Measurements from ENCODE around the gene ARSG. TPM values are rescaled to one million over a fixed set of nuclear protein-coding genes. Genes with fewer than 3 reads are reported as not detected.
"Not testable (repeated sequence)": the region's sequence is repeated elsewhere in the genome, so short reads cannot be mapped to it uniquely, and the experiment has no call there.

ARSG gene
- total and polyA plus RNA-seq, 4 experiments from 2014 or later, result 10.4 to 19.1 (median 13.1) TPM

DNA sequence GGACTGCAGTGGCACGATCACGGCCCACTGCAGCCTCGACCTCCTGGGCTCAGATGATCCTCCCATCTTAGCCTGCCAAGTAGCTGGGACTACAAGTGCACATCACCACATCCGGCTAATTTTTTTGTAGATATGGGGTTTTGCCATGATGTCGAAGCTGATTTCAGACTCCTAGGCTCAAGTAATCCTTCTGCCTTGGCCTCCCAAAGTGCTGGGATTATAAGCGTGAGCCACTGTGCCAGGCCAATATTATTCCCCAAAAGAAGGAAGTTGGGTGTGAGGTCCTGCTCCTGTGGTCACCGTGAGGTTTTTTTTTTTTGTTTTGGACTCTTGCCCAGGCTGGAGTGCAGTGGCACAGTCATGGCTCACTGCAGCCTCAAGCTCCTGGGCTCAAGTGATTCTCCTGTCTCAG, 41.9 kb upstream of the ARSG start:
- Mint-ChIP-seq H3K9me3 (no peaks in the 10 kb centered on the region), H3K27ac (peak overlapping the region; percentile 97 to 99 (median 99)), H3K27me3 (no peaks in the 10 kb centered on the region), H3K4me1 (peaks cover 44 to 71% (median 52%) of the 10 kb centered on the region in 4 donors), H3K4me3 (peak overlapping the region; percentile 85 to 94 (median 94)), H3K36me3 (peaks cover 10 to 37% of the 10 kb centered on the region in 2 donors)
- DNase-seq, result peak in 4 of 5 donors; percentile 50 to 63 (median 52)
- Histone ChIP-seq H3K36me3 (ENCODE audit: insufficient read depth, low read length) (no peaks in the 10 kb centered on the region), H3K27ac (ENCODE audit: low read depth, low read length) (peak overlapping the region; percentile 99), H3K9me3 (ENCODE audit: control insufficient read depth in 1 of 2, low read length in 2 of 2) (no peaks in the 10 kb centered on the region), H3K4me1 (ENCODE audit: insufficient read depth, low read length) (peaks cover 55% of the 10 kb centered on the region), H3K27me3 (ENCODE audit: insufficient read depth, low read length) (no peaks in the 10 kb centered on the region), H3K4me3 (ENCODE audit: low read length in 2 of 2) (peak overlapping the region in 1 of 2 donors; percentile 95)
- intact Hi-C loops (cut with micrococcal nuclease), result loop anchor here (1.0 to 5.0 kb wide), 4 partner anchors 9 to 65 kb away; partner anchors contain the start of genes ARSG and SLC16A6
- ChIA-PET POLR2A (ENCODE audit: partially characterized antibody) (interaction anchor here (0.8 to 4.6 kb wide), 14 partner anchors 10 to 212 kb away, joined by 4 to 106 read pairs (median 26); partner anchors contain the start of genes ARSG, SLC16A6 and WIPI1), CTCF (ENCODE audit: partially characterized antibody) (interaction anchor here (0.7 to 3.2 kb wide), 7 partner anchors 12 to 213 kb away, joined by 3 to 19 read pairs (median 8); no protein-coding TSS in a partner anchor)

DNA sequence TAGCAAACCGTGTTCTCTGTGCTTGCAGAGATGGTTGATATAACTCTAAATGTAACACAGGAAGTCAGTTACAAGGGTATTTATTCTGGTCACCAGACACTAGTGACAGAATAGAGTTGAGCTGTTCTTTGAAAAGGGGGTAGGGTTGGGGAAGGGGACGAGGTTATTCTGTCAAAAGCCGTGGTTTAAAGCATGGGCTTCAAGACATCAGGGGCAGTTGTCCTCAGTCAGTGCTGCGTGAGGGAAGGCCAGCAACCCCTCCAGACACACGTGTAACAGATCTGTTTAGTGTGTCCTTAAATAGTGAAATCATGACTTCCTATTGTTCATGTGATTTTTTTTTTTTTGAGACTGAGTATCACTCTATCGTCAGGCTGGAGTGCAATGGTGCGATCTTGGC, 37.9 kb upstream of the ARSG start:
- ChIA-PET CTCF (ENCODE audit: partially characterized antibody) (interaction anchor here (0.9 to 1.6 kb wide), 4 partner anchors 12 to 178 kb away, joined by 3 to 5 read pairs (median 4); no protein-coding TSS in a partner anchor), POLR2A (ENCODE audit: partially characterized antibody) (interaction anchor here (1.4 to 4.6 kb wide), 3 partner anchors 38 to 70 kb away, joined by 5 to 22 read pairs (median 15); partner anchors contain the start of genes ARSG and SLC16A6)
- H3K9me3 ChIP-seq (ENCODE audit: control insufficient read depth in 1 of 2, low read length in 2 of 2); H3K36me3 ChIP-seq (ENCODE audit: insufficient read depth, low read length); H3K27me3 ChIP-seq (ENCODE audit: insufficient read depth, low read length); H3K27me3 Mint-ChIP-seq; intact Hi-C loops (cut with micrococcal nuclease); H3K9me3 Mint-ChIP-seq: not testable (repeated sequence)
- peak in 3 of 5 donors; percentile 13 to 45 (median 33) for DNase-seq
- Histone ChIP-seq H3K27ac (ENCODE audit: low read depth, low read length) (peak overlapping the region; percentile 88), H3K4me1 (ENCODE audit: insufficient read depth, low read length) (peaks cover 88% of the 10 kb centered on the region), H3K4me3 (ENCODE audit: low read length in 2 of 2) (peak overlapping the region in 1 of 2 donors; percentile 1)
- peak overlapping the region; percentile 22 to 85 (median 66) for H3K4me3 Mint-ChIP-seq
- peak overlapping the region; percentile 81 to 98 (median 97) for H3K27ac Mint-ChIP-seq
- H3K36me3 Mint-ChIP-seq, result peaks cover 18 to 53% of the 10 kb centered on the region in 2 donors
- H3K4me1 Mint-ChIP-seq, result peaks cover 67 to 88% (median 75%) of the 10 kb centered on the region in 4 donors

DNA sequence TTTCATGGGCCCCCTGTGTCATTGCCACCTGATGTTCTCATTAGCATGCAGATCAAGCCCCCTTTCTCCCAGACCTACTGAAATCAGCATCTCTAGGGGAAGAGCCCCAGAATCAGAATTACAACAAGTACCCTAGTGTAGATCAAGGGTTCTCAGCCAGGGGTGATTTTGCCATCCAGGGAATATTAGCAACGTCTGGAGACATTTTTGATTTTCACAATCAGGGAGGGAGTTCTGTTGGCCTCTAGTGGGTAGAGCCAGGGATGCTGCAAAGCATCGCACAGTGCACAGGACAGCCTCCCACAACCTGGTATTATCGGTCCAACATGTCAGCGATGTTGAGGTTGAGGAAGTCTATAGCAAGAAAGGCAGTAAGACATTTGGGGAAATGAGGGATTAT, 36.1 kb upstream of the ARSG start:
- Histone ChIP-seq H3K27ac (ENCODE audit: low read depth, low read length) (peak overlapping the region; percentile 88), H3K36me3 (ENCODE audit: insufficient read depth, low read length) (no peaks in the 10 kb centered on the region), H3K9me3 (ENCODE audit: control insufficient read depth in 1 of 2, low read length in 2 of 2) (no peaks in the 10 kb centered on the region), H3K27me3 (ENCODE audit: insufficient read depth, low read length) (no peaks in the 10 kb centered on the region), H3K4me1 (ENCODE audit: insufficient read depth, low read length) (peaks cover 85% of the 10 kb centered on the region), H3K4me3 (ENCODE audit: low read length in 2 of 2) (no peak overlapping the region)
- Mint-ChIP-seq H3K4me3 (peak overlapping the region in 7 of 8 donors; percentile 49 to 73 (median 70)), H3K9me3 (peaks cover 0 to 2% (median 0%) of the 10 kb centered on the region in 8 donors), H3K4me1 (peaks cover 61 to 87% (median 72%) of the 10 kb centered on the region in 4 donors), H3K36me3 (peaks cover 18 to 43% of the 10 kb centered on the region in 2 donors), H3K27me3 (no peaks in the 10 kb centered on the region), H3K27ac (peak overlapping the region; percentile 81 to 99 (median 98))
- ChIA-PET POLR2A (ENCODE audit: partially characterized antibody) (interaction anchor here (1.0 to 4.6 kb wide), 11 partner anchors 8 to 203 kb away, joined by 3 to 22 read pairs (median 5); partner anchors contain the start of genes AMZ2, ARSG, SLC16A6 and WIPI1), CTCF (ENCODE audit: partially characterized antibody) (interaction anchor here (1.2 to 1.8 kb wide), 2 partner anchors 10 to 54 kb away, joined by 3 read pairs; no protein-coding TSS in a partner anchor)
- no peak for DNase-seq
- intact Hi-C loops (cut with micrococcal nuclease), result no loop called here

DNA sequence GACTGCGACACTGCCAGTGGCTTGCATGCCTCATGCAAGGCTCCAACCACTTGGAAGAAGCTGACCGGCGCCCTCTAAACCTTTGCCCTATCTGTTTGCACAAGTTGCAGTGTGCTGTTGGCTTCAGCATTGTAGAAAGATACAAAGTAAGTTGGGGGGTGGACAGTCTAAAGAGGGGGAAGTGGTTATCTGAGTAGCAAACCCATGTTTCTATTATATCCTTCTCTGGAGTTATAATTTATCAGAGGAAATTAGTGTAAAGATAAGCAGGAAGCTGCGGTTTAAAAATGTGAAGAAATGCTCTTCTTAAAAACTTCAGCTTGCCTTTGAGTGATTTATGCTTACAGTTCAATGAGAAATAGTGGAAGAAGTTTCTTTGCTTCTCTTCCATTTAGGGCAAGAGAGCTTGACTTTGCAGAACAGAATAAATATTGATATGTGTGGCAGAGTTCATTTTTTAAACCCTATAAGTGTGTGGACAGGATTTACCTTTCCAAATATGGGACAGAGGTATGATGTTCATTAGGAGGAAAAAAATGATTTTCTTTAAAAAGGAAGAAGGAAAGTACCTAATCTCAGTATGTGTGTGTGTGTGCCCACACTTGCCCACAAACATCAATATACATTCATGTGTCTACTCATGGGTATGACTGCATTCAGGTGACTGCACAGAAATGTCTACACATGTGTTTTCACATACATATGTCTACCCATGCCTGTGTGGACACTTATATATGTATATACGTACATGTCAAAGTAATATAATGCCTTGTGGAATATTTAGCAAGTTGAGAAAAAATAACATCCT, 35.4 kb upstream of the ARSG start:
- H3K27ac ChIP-seq (ENCODE audit: low read depth, low read length), result peak overlapping the region; percentile 88
- H3K36me3 ChIP-seq (ENCODE audit: insufficient read depth, low read length), result no peaks in the 10 kb centered on the region
- DNase-seq, result peak; percentile 50 to 73 (median 60)
- H3K4me3 Mint-ChIP-seq, result peak overlapping the region; percentile 46 to 73 (median 66)
- CTCF ChIA-PET (ENCODE audit: partially characterized antibody), result interaction anchor here (1.2 to 1.8 kb wide), 2 partner anchors 9 to 55 kb away, joined by 3 read pairs; no protein-coding TSS in a partner anchor
- H3K27ac Mint-ChIP-seq, result peak overlapping the region; percentile 81 to 99 (median 98)
- no peaks in the 10 kb centered on the region for H3K27me3 ChIP-seq (ENCODE audit: insufficient read depth, low read length)
- peaks cover 0 to 2% (median 0%) of the 10 kb centered on the region in 8 donors for H3K9me3 Mint-ChIP-seq
- H3K4me1 ChIP-seq (ENCODE audit: insufficient read depth, low read length), result peaks cover 86% of the 10 kb centered on the region
- intact Hi-C loops (cut with micrococcal nuclease), result no loop called here
- peaks cover 18 to 40% of the 10 kb centered on the region in 2 donors for H3K36me3 Mint-ChIP-seq
- H3K27me3 Mint-ChIP-seq, result no peaks in the 10 kb centered on the region
- H3K9me3 ChIP-seq (ENCODE audit: control insufficient read depth in 1 of 2, low read length in 2 of 2), result no peaks in the 10 kb centered on the region
- no peak overlapping the region for H3K4me3 ChIP-seq (ENCODE audit: low read length in 2 of 2)
- peaks cover 61 to 85% (median 72%) of the 10 kb centered on the region in 4 donors for H3K4me1 Mint-ChIP-seq
- POLR2A ChIA-PET (ENCODE audit: partially characterized antibody), result interaction anchor here (0.6 to 4.6 kb wide), 15 partner anchors 9 to 252 kb away, joined by 3 to 22 read pairs (median 3); partner anchors contain the start of genes AMZ2 and WIPI1

DNA sequence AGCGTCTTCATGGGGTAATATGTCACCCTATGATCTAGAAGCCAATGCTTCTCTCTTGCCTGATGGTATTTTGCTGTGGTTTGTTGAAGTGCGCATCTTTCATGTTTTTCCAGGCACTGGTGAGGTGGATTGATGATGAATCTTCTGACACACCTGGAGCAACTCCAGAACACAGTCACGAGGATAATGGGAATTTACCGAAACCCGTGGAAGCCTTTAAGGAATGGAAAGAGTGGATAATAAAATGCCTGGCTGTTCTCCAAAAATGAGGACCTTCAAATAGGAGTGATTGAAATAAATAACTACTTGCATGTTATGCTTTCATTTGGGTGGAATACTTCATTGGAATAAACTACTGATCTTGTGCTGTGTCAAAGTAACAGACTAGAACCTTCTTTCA, 34.6 kb upstream of the ARSG start:
- peak overlapping the region; percentile 81 to 99 (median 98) for H3K27ac Mint-ChIP-seq
- Histone ChIP-seq H3K4me1 (ENCODE audit: insufficient read depth, low read length) (peaks cover 89% of the 10 kb centered on the region), H3K27ac (ENCODE audit: low read depth, low read length) (peak overlapping the region; percentile 88)
- intact Hi-C loops (cut with micrococcal nuclease); H3K4me3 ChIP-seq (ENCODE audit: low read length in 2 of 2); DNase-seq; H3K27me3 Mint-ChIP-seq; H3K9me3 ChIP-seq (ENCODE audit: control insufficient read depth in 1 of 2, low read length in 2 of 2); H3K9me3 Mint-ChIP-seq; H3K36me3 ChIP-seq (ENCODE audit: insufficient read depth, low read length); CTCF ChIA-PET (ENCODE audit: partially characterized antibody); H3K27me3 ChIP-seq (ENCODE audit: insufficient read depth, low read length): not testable (repeated sequence)
- POLR2A ChIA-PET (ENCODE audit: partially characterized antibody), result interaction anchor here (1.0 to 1.4 kb wide), 4 partner anchors 9 to 201 kb away, joined by 3 to 5 read pairs (median 4); partner anchors contain the start of genes AMZ2 and WIPI1
- peaks cover 14 to 34% of the 10 kb centered on the region in 2 donors for H3K36me3 Mint-ChIP-seq
- peaks cover 61 to 91% (median 73%) of the 10 kb centered on the region in 4 donors for H3K4me1 Mint-ChIP-seq
- peak overlapping the region; percentile 24 to 73 (median 52) for H3K4me3 Mint-ChIP-seq

DNA sequence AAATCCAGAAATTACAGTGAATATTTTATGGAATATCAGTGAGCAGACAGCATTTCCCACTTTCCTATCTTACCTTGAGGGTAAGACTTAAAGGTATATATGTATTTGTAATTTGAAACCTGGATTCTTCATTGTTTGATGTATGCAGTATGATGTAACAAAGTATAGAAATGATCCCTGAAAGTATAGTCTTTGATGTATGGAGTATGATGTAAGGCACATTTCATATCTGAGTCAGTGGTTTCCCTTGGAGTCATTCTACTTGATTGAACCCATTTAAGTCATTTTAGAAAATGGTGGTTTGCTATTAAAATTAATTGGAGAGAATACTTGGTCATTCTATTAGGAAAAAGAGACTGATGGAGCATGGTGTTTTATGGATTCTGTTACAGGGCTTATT, 33.4 kb upstream of the ARSG start:
- POLR2A ChIA-PET (ENCODE audit: partially characterized antibody), result interaction anchor here (0.9 to 2.2 kb wide), 15 partner anchors 9 to 200 kb away, joined by 3 to 29 read pairs (median 5); partner anchors contain the start of genes AMZ2, ARSG, SLC16A6 and WIPI1
- peaks cover 8 to 28% of the 10 kb centered on the region in 2 donors for H3K36me3 Mint-ChIP-seq
- H3K9me3 ChIP-seq (ENCODE audit: control insufficient read depth in 1 of 2, low read length in 2 of 2), result no peaks in the 10 kb centered on the region
- DNase-seq, result no peak
- H3K36me3 ChIP-seq (ENCODE audit: insufficient read depth, low read length), result no peaks in the 10 kb centered on the region
- H3K27me3 ChIP-seq (ENCODE audit: insufficient read depth, low read length), result no peaks in the 10 kb centered on the region
- H3K27ac ChIP-seq (ENCODE audit: low read depth, low read length), result peak overlapping the region; percentile 88
- intact Hi-C loops (cut with micrococcal nuclease), result loop anchor here (1.0 kb wide), 1 partner anchor 9 kb away; no protein-coding TSS in a partner anchor
- H3K27me3 Mint-ChIP-seq, result no peaks in the 10 kb centered on the region
- H3K4me3 ChIP-seq (ENCODE audit: low read length in 2 of 2), result no peak overlapping the region
- peak overlapping the region in 6 of 8 donors; percentile 11 to 81 (median 44) for H3K4me3 Mint-ChIP-seq
- H3K4me1 Mint-ChIP-seq, result peaks cover 64 to 92% (median 72%) of the 10 kb centered on the region in 4 donors
- peaks cover 85% of the 10 kb centered on the region for H3K4me1 ChIP-seq (ENCODE audit: insufficient read depth, low read length)
- H3K27ac Mint-ChIP-seq, result peak overlapping the region; percentile 81 to 99 (median 98)
- peaks cover 0 to 2% (median 0%) of the 10 kb centered on the region in 8 donors for H3K9me3 Mint-ChIP-seq
- CTCF ChIA-PET (ENCODE audit: partially characterized antibody), result interaction anchor here (0.9 to 1.1 kb wide), 6 partner anchors 10 to 208 kb away, joined by 3 to 5 read pairs (median 3); partner anchors contain the start of gene AMZ2
